Islet of Langerhans (tissue), 1 donor: Measurements from ENCODE around the gene ZNF362.
"Not testable (repeated sequence)": the region's sequence is repeated elsewhere in the genome, so short reads cannot be mapped to it uniquely, and the experiment has no call there.

Source experiments
- FAIRE-seq: peaks from one replicate; lab custom pipeline; 2011; peaks lifted over from hg19 to GRCh38; lab: Jason Lieb, UNC

ZNF362 gene

GRCh38 chr1:33306653-33307493 is 50.6 kb downstream of the ZNF362 start:
- no peak for FAIRE-seq

- no peak for FAIRE-seq
Observed at GRCh38 chr1:33307494-33307864, 51.2 kb downstream of the ZNF362 start.

GRCh38 chr1:33309351-33309750 is 53.1 kb downstream of the ZNF362 start:
- FAIRE-seq: not testable (repeated sequence)

GRCh38 chr1:33310702-33311101 is 54.4 kb downstream of the ZNF362 start:
- no peak for FAIRE-seq

GRCh38 chr1:33311706-33312412 is 55.6 kb downstream of the ZNF362 start:
- FAIRE-seq: no peak

- no peak for FAIRE-seq
Observed at GRCh38 chr1:33312413-33312749, 56.1 kb downstream of the ZNF362 start.

- no peak for FAIRE-seq
Observed at GRCh38 chr1:33314416-33314815, 58.1 kb downstream of the ZNF362 start.

DNA sequence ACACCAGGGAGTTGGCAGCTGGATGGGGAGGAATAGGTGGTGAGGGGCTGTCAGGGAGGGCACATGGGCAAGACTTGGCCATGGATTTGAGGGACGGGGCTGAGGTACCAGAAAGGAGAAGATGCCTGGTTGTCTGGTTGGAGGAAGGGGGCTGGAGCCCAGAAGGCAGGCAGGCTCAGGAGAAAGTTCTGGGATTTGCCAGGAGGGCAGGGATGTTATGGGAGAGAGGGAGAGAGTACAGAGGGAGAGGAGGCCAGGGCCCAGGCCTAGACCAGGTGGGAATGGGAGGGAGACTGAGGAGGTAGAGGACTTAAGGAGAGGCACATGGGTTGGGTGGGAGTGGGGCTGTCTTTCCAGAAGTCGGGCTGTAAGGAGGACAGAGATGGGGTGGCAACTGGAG is 60.3 kb downstream of the ZNF362 start:
- no peak for FAIRE-seq

- no peak for FAIRE-seq
Observed at GRCh38 chr1:33317354-33317753, 61.1 kb downstream of the ZNF362 start.

GRCh38 chr1:33317946-33318345 is 61.7 kb downstream of the ZNF362 start:
- no peak for FAIRE-seq

GRCh38 chr1:33319186-33319948 is 63.1 kb downstream of the ZNF362 start:
- no peak for FAIRE-seq

GRCh38 chr1:33319949-33320618 is 63.8 kb downstream of the ZNF362 start:
- no peak for FAIRE-seq

DNA sequence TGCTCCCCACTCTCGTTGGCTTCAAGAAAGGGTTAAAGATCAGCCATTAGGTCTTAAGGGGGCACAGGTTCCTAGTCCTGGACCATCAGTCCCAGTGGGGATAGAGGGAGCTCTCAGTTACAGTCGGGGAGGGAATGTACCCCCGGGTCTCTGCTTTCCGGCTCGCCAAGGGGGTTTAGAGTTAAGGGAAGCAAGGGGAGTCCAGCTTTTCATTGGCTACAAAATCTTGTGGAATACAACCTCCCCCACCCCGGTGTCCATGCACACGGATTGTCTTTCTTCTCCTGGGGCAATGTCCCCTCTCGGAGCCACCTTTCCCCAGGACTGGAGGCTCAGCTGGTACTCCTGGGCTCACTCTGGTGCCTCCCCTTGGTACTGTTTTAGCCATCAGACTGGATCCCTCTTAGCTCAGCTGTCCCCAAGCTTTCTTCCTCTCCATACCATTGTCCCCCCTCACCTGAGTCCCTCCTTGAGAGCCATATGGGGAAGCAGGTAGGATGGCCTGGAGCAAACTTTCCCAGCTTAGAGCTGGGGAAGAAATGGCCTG is 64.4 kb downstream of the ZNF362 start, which contains the start of gene A3GALT2:
Gene A3GALT2, minus strand, starts transcription at position 480 of the 547 bp plus-strand sequence. Its CDS starts 0 bp downstream, at position 480.
- no peak for FAIRE-seq

DNA sequence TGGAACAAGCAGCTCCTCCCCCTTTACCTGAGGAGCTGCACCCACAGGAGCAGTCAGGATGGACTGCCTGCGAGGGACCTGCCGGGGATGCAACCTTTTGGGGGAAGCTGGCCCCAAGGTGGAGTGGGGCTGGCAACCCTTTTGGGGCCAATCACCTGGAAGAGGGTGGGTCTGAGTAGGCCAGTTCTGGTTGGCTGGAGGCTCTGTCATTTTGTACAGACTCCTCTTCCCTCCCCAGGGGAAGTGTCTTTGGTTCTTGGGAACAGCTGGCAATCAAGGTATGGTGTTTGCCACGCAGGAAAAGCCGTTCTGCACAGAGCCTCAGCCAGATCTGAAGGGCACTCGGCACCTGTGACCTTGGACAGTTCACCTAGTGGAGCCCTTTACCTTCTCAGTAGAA is 64.9 kb downstream of the ZNF362 start:
- no peak for FAIRE-seq

DNA sequence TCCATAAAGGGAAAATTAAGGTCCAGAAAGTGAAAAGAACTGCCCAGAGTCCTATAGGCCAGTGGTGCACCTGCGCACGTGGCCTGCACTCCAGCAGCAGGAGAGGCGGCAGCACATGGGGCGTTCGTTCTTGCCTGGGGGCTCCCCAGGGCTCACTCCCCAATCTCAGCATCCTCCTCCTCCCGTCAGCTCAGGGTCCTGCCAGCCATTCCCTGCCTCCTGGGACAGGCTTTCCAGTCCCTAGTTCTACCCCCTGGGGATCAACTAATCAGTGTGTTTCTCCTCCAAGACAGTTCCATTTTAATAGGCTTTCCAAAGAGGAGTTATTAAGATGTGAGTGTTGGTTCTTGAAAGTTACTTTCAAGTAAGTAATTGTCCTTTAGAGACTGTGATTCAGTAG is 65.8 kb downstream of the ZNF362 start:
- FAIRE-seq: no peak

DNA sequence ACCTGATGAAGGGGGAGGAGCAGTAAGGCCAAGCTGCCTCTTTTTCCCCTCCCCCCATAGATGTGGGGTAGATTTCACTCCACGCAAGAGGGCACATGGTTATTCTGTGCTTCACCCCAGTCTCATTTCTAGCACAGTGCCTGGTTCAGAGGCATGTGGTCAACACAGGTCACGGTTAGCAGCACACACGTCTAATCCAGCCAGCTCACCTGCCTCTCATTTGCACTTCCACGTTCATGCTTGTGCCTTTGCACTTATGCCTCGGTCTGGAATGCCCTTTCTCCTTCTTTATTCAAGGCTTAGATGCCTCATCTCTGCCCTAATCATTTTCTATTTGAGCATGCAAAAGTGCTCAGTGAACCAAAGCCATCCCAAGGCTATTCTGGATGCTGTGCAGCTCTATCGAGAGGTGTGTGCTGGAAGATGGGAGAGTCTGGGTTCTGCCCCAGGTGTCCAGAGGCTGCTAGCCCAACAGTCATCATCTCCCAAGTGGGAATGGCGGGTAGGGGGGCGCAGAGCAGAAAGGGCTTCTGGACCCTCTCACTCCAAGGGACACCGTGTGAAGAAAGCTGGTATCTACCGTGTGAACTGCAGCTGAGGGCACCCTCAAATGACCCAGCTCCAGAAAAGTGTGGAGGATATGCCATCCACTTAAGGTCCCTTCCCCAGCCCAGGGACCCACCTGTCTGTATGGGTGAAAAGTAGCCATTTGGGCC is 66.7 kb downstream of the ZNF362 start:
- no peak for FAIRE-seq

- FAIRE-seq: no peak
Observed at GRCh38 chr1:33323663-33324477, 67.6 kb downstream of the ZNF362 start.

GRCh38 chr1:33324677-33325575 is 68.6 kb downstream of the ZNF362 start:
- FAIRE-seq: no peak

DNA sequence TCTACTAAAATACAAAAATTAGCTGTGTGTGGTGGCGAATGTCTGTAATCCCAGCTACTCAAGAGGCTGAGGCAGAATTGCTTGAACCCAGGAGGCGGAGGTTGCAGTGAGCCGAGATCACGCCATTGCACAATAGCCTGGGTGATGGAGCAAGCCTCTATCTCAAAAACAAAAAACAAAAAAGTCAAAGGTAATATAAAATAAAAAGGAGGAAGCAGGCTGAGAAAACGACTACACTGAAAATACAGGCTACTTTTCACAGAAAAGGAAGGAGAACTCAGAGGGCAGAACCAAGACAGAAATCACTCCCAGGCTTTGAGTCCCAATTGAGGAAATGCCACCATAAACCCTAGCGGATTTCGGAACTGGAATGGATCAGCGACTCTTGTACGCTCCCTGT is 70.5 kb downstream of the ZNF362 start:
- FAIRE-seq: no peak
